Activated T-helper 2 cell treated with anti-CD3 and anti-CD28 coated beads, Interferon-gamma antibody, Interleukin-2, Interleukin-4, amounts not matched to agents 10 μg/mL and 5 μg/mL and 100 μg/mL, durations not matched to agents 14 hours and 24 hours and 36 hours (primary cell): ENCODE data around the gene DOK3. TPM values are rescaled to one million over a fixed set of nuclear protein-coding genes. Genes with fewer than 3 reads are reported as not detected.

Experiments
- DNase-seq: peaks from one replicate; pipeline ENCODE4 v3.0.0; 2021; ENCODE audit warnings: low spot score
- H3K27ac Mint-ChIP-seq: one replicate; pipeline ENCODE4 v1.8.0; 2021; ENCODE audit warnings: mixed read lengths
- H3K27me3 Mint-ChIP-seq: one replicate; pipeline ENCODE4 v1.8.0; 2021; ENCODE audit warnings: low read depth, mixed read lengths
- H3K36me3 Mint-ChIP-seq: one replicate; pipeline ENCODE4 v1.8.0; 2021; ENCODE audit warnings: low read depth, mixed read lengths
- H3K4me1 Mint-ChIP-seq: one replicate; pipeline ENCODE4 v1.8.0; 2021; ENCODE audit warnings: low read depth, mixed read lengths
- H3K4me3 Mint-ChIP-seq: one replicate; pipeline ENCODE4 v1.8.0; 2021; ENCODE audit warnings: low read depth, mild to moderate bottlenecking, moderate library complexity, mixed read lengths
- H3K9me3 Mint-ChIP-seq: one replicate; pipeline ENCODE4 v1.8.0; 2021; ENCODE audit warnings: mixed read lengths
- intact Hi-C: fragments of 100-400 bp; cut with micrococcal nuclease; formaldehyde crosslinking; loops from one replicate; pipeline ENCODE4 v1.15.1; 2023
- total RNA-seq: library from RNA; stranded (reverse); gene quantifications from 2 replicates; pipeline ENCODE4 v1.2.3, GENCODE V29; 2022

The DOK3 gene
- total RNA-seq, 1 donor from 2014 or later: 3.3 TPM

- Mint-ChIP-seq H3K27ac (peak overlapping the region; percentile 77), H3K4me1 (peaks cover 40% of the 10 kb centered on the region), H3K4me3 (peak overlapping the region; percentile 47), H3K36me3 (no peaks in the 10 kb centered on the region), H3K9me3 (no peaks in the 10 kb centered on the region), H3K27me3 (peaks cover 7% of the 10 kb centered on the region)
- intact Hi-C loops: no loop called here
- DNase-seq: no peak
Measured at GRCh38 chr5:177476531-177477233, 32.9 kb downstream of the DOK3 start.

GRCh38 chr5:177475563-177476427 is 33.8 kb downstream of the DOK3 start:
- H3K36me3 Mint-ChIP-seq: no peaks in the 10 kb centered on the region
- peaks cover 42% of the 10 kb centered on the region for H3K4me1 Mint-ChIP-seq

GRCh38 chr5:177474846-177475562 is 34.6 kb downstream of the DOK3 start:
- no peak for DNase-seq
- H3K4me3 Mint-ChIP-seq: peak overlapping the region; percentile 86
- intact Hi-C loops: no loop called here
- H3K9me3 Mint-ChIP-seq: no peaks in the 10 kb centered on the region
- H3K4me1 Mint-ChIP-seq: peaks cover 41% of the 10 kb centered on the region
- H3K27me3 Mint-ChIP-seq: peaks cover 7% of the 10 kb centered on the region
- H3K27ac Mint-ChIP-seq: no peak overlapping the region
- no peaks in the 10 kb centered on the region for H3K36me3 Mint-ChIP-seq

More at GRCh38 chr5:177475563-177476427, 33.8 kb downstream of the DOK3 start:
- no peak for DNase-seq
- H3K9me3 Mint-ChIP-seq: no peaks in the 10 kb centered on the region
- intact Hi-C loops: no loop called here
- H3K27ac Mint-ChIP-seq: peak overlapping the region; percentile 77
- peaks cover 7% of the 10 kb centered on the region for H3K27me3 Mint-ChIP-seq
- peak overlapping the region; percentile 47 for H3K4me3 Mint-ChIP-seq

GRCh38 chr5:177474002-177474476 is 35.6 kb downstream of the DOK3 start:
- intact Hi-C loops: no loop called here
- no peak for DNase-seq
- no peaks in the 10 kb centered on the region for H3K36me3 Mint-ChIP-seq
- peak overlapping the region; percentile 86 for H3K4me3 Mint-ChIP-seq
- H3K27ac Mint-ChIP-seq: peak overlapping the region; percentile 36
- H3K27me3 Mint-ChIP-seq: peaks cover 7% of the 10 kb centered on the region
- H3K9me3 Mint-ChIP-seq: no peaks in the 10 kb centered on the region
- H3K4me1 Mint-ChIP-seq: peaks cover 31% of the 10 kb centered on the region

- Mint-ChIP-seq H3K27ac (peak within 1 kb of the TSS; percentile 36), H3K4me3 (peak within 1 kb of the TSS; percentile 86), H3K9me3 (no peaks in the 10 kb centered on the region), H3K27me3 (peaks cover 7% of the 10 kb centered on the region), H3K4me1 (peaks cover 26% of the 10 kb centered on the region), H3K36me3 (no peaks in the 10 kb centered on the region)
- intact Hi-C loops: no loop called here
- DNase-seq: no peak
Measured at GRCh38 chr5:177473443-177474001, 36.1 kb downstream of the DOK3 start, which contains the start of gene DBN1. DBN1 (minus strand) TSS chr5:177473634; CDS start chr5:177473521, 113 bp downstream.

- Mint-ChIP-seq H3K4me1 (peaks cover 20% of the 10 kb centered on the region), H3K9me3 (no peaks in the 10 kb centered on the region), H3K27ac (no peak overlapping the region), H3K27me3 (peaks cover 7% of the 10 kb centered on the region), H3K4me3 (peak overlapping the region; percentile 62), H3K36me3 (no peaks in the 10 kb centered on the region)
- DNase-seq: no peak
- intact Hi-C loops: loop anchor here (1.0 kb wide), 1 partner anchor 25 kb away; the partner anchor contains the start of gene PDLIM7
Measured at GRCh38 chr5:177472460-177473442, 36.9 kb downstream of the DOK3 start.

GRCh38 chr5:177471610-177472356 is 37.8 kb downstream of the DOK3 start:
- H3K36me3 Mint-ChIP-seq: no peaks in the 10 kb centered on the region
- H3K9me3 Mint-ChIP-seq: no peaks in the 10 kb centered on the region
- intact Hi-C loops: loop anchor here (1.0 kb wide), 1 partner anchor 26 kb away; the partner anchor contains the start of gene PDLIM7
- no peak overlapping the region for H3K27ac Mint-ChIP-seq
- peaks cover 20% of the 10 kb centered on the region for H3K4me1 Mint-ChIP-seq
- H3K4me3 Mint-ChIP-seq: peak overlapping the region; percentile 62
- DNase-seq: no peak
- H3K27me3 Mint-ChIP-seq: peaks cover 7% of the 10 kb centered on the region

GRCh38 chr5:177470759-177471536 is 38.7 kb downstream of the DOK3 start:
- Mint-ChIP-seq H3K36me3 (peaks cover under 1% of the 10 kb centered on the region), H3K27me3 (peaks cover 5% of the 10 kb centered on the region), H3K9me3 (no peaks in the 10 kb centered on the region), H3K27ac (peak overlapping the region; percentile 26), H3K4me3 (no peak overlapping the region), H3K4me1 (peaks cover 16% of the 10 kb centered on the region)
- DNase-seq: no peak
- intact Hi-C loops: no loop called here

GRCh38 chr5:177469750-177470525 is 39.7 kb downstream of the DOK3 start:
- H3K27me3 Mint-ChIP-seq: peaks cover 5% of the 10 kb centered on the region
- H3K27ac Mint-ChIP-seq: no peak overlapping the region

More at GRCh38 chr5:177469750-177470525, 39.7 kb downstream of the DOK3 start:
- Mint-ChIP-seq H3K4me1 (peaks cover 8% of the 10 kb centered on the region), H3K36me3 (peaks cover 9% of the 10 kb centered on the region), H3K4me3 (no peak overlapping the region), H3K9me3 (no peaks in the 10 kb centered on the region)
- DNase-seq: no peak
- intact Hi-C loops: no loop called here
